ENCODE measurements around the gene DSCAML1. TPM values are rescaled to one million over a fixed set of nuclear protein-coding genes. Genes with fewer than 3 reads are reported as not detected.

DSCAML1 gene
- total RNA-seq, 1 experiment from 2014 or later = 0.15 TPM

GRCh38 chr11:117563556-117563955 is 233.5 kb downstream of the DSCAML1 start:
- Mint-ChIP-seq H3K9me3 (no peaks in the 10 kb centered on the region), H3K36me3 (ENCODE audit: insufficient read depth in 1 of 3, low read depth in 3 of 3) (no peaks in the 10 kb centered on the region), H3K4me3 (no peak overlapping the region), H3K27ac (peak overlapping the region in 1 of 3 experiments; percentile 46; a peak in 2 of 7 replicates), H3K27me3 (ENCODE audit: low read depth) (peaks cover 7% of the 10 kb centered on the region), H3K4me1 (peaks cover 27 to 36% of the 10 kb centered on the region in 2 experiments)
- no peak overlapping the region for H3K23ac ChIP-seq (ENCODE audit: insufficient read length, low read depth, low read length)
- no peak overlapping the region for H2BK12ac ChIP-seq (ENCODE audit: insufficient read length, low read depth, low read length)
- H3K79me2 ChIP-seq (ENCODE audit: insufficient read depth, low read length) = no peaks in the 10 kb centered on the region
- no peaks in the 10 kb centered on the region for H3K9me3 ChIP-seq (ENCODE audit: control insufficient read depth, low read depth, low read length)
- no peak overlapping the region for H2AFZ ChIP-seq (ENCODE audit: low read length)
- no peak for TF ChIP-seq CTCF (conservative IDR thresholded peaks at IDR 0.05)
- H3K4ac ChIP-seq (ENCODE audit: low read depth, low read length) = no peak overlapping the region
- no peak overlapping the region for H4K5ac ChIP-seq (ENCODE audit: insufficient read length, low read depth, low read length)
- DNase-seq = no peak
- H3K79me1 ChIP-seq (ENCODE audit: insufficient read depth, low read depth, low read length, poor library complexity, severe bottlenecking) = no peaks in the 10 kb centered on the region
- no peak overlapping the region for H3K56ac ChIP-seq (ENCODE audit: insufficient read length, low read depth, low read length)
- no peaks in the 10 kb centered on the region for H3K27me3 ChIP-seq (ENCODE audit: insufficient read depth, low read length)
- no peak overlapping the region for H4K91ac ChIP-seq (ENCODE audit: insufficient read length, low read depth, low read length)
- no peak overlapping the region for H3K4me2 ChIP-seq (ENCODE audit: insufficient read depth, insufficient read length, low read length)
- no peaks in the 10 kb centered on the region for H4K20me1 ChIP-seq (ENCODE audit: control insufficient read depth, insufficient read depth, insufficient read length)
- no peaks in the 10 kb centered on the region for H3K23me2 ChIP-seq (ENCODE audit: insufficient read length, low read depth, low read length, poor library complexity, severe bottlenecking)
- H3K9ac ChIP-seq (ENCODE audit: extremely low read depth, insufficient read length, low read length) = no peak overlapping the region
- H4K8ac ChIP-seq (replicated peaks; ENCODE audit: insufficient read length, low read depth, low read length) = no peak overlapping the region
- H3K27ac ChIP-seq (ENCODE audit: insufficient read length, low read depth, low read length) = no peak overlapping the region
- H2AK5ac ChIP-seq (ENCODE audit: insufficient read length, low read length) = no peak overlapping the region
- H3K4me1 ChIP-seq (ENCODE audit: insufficient read depth, low read length) = no peaks in the 10 kb centered on the region; the same call in 1 of the 2 replicates
- H2BK15ac ChIP-seq (ENCODE audit: low read depth, low read length) = no peak overlapping the region
- WGBS (ENCODE audit: extremely low coverage, insufficient read length, low lambda C conversion rate) = no CpG with 5 or more reads among the region's 7 CpGs
- no peak overlapping the region for H3T11ph ChIP-seq (ENCODE audit: low read length)
- H2BK20ac ChIP-seq (ENCODE audit: low read depth, low read length, poor library complexity, severe bottlenecking) = no peak overlapping the region
- H2BK5ac ChIP-seq (ENCODE audit: insufficient read length, low read length) = no peak overlapping the region
- H3K14ac ChIP-seq (ENCODE audit: insufficient read depth, low read length) = no peak overlapping the region
- no peak overlapping the region for H3K18ac ChIP-seq (ENCODE audit: insufficient read length, low read depth, low read length)
- H2BK120ac ChIP-seq (ENCODE audit: low read depth, low read length, poor library complexity, severe bottlenecking) = no peak overlapping the region

Data from H9 (cell line).